ENCODE measurements around the gene NOMO2. TPM values are rescaled to one million over a fixed set of nuclear protein-coding genes. Genes with fewer than 3 reads are reported as not detected.
"Not testable (repeated sequence)": the region's sequence is repeated elsewhere in the genome, so short reads cannot be mapped to it uniquely, and the experiment has no call there.

The NOMO2 gene, protein sequence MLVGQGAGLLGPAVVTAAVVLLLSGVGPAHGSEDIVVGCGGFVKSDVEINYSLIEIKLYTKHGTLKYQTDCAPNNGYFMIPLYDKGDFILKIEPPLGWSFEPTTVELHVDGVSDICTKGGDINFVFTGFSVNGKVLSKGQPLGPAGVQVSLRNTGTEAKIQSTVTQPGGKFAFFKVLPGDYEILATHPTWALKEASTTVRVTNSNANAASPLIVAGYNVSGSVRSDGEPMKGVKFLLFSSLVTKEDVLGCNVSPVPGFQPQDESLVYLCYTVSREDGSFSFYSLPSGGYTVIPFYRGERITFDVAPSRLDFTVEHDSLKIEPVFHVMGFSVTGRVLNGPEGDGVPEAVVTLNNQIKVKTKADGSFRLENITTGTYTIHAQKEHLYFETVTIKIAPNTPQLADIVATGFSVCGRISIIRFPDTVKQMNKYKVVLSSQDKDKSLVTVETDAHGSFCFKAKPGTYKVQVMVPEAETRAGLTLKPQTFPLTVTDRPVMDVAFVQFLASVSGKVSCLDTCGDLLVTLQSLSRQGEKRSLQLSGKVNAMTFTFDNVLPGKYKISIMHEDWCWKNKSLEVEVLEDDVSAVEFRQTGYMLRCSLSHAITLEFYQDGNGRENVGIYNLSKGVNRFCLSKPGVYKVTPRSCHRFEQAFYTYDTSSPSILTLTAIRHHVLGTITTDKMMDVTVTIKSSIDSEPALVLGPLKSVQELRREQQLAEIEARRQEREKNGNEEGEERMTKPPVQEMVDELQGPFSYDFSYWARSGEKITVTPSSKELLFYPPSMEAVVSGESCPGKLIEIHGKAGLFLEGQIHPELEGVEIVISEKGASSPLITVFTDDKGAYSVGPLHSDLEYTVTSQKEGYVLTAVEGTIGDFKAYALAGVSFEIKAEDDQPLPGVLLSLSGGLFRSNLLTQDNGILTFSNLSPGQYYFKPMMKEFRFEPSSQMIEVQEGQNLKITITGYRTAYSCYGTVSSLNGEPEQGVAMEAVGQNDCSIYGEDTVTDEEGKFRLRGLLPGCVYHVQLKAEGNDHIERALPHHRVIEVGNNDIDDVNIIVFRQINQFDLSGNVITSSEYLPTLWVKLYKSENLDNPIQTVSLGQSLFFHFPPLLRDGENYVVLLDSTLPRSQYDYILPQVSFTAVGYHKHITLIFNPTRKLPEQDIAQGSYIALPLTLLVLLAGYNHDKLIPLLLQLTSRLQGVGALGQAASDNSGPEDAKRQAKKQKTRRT
- 100 to 1,000 TPM in 8 of 9 donors, 10 to 100 TPM in 1; 94.2 to 248 (median 170) TPM for total RNA-seq
- 100 to 1,000 TPM; 121 to 146 TPM for polyA plus RNA-seq
- long read RNA-seq, donor 1, full-length matches to known transcripts: 268 of 332 reads
- long read RNA-seq, donor 1, partial matches to known transcripts: 47 of 332 reads
- long read RNA-seq, donor 1, other reads (novel, unspliced or antisense): 17 of 332 reads
- long read RNA-seq, donor 2, full-length matches to known transcripts: 81 of 140 reads
- long read RNA-seq, donor 2, partial matches to known transcripts: 51 of 140 reads
- long read RNA-seq, donor 2, other reads (novel, unspliced or antisense): 8 of 140 reads
- long read RNA-seq, donor 3, full-length matches to known transcripts: 161 of 200 reads
- long read RNA-seq, donor 3, partial matches to known transcripts: 23 of 200 reads
- long read RNA-seq, donor 3, other reads (novel, unspliced or antisense): 16 of 200 reads

GRCh38 chr16:18561727-18562314 lies at the start of gene NOMO2:
NOMO2 (minus strand) TSS chr16:18562097; CDS start chr16:18562040, 57 bp downstream.
- intact Hi-C loops (cut with DNase I): not testable (repeated sequence)
- H3K4me3 ChIP-seq: peak within 1 kb of the TSS; percentile 26 to 68 (median 60)
- DNase-seq: peak; percentile 84 to 96 (median 91)

GRCh38 chr16:18610147-18610803 lies 48.4 kb upstream of the NOMO2 start:
- H3K27me3 ChIP-seq; H3K4me1 ChIP-seq; ATAC-seq; intact Hi-C loops (cut with DNase I); DNase-seq; H3K27ac ChIP-seq; H3K9me3 ChIP-seq; H3K36me3 ChIP-seq; H3K4me3 ChIP-seq: not testable (repeated sequence)
- 66 to 82% (median 78%) methylated on average over 3 of the region's 4 CpGs for WGBS, 4 donors

More at GRCh38 chr16:18561727-18562314, at the start of gene NOMO2:
- 0% methylated on average over 2 to 50 of the region's 66 CpGs; no CpG with 5 or more reads in 1 of the 4 donors for WGBS, 4 donors
- H3K27me3 ChIP-seq, H3K4me1 ChIP-seq, H3K36me3 ChIP-seq, H3K9me3 ChIP-seq: not testable (repeated sequence)
- H3K27ac ChIP-seq: peak within 1 kb of the TSS in 8 of 12 donors; percentile 39 to 80 (median 59)
- peak; percentile 90 to 99 (median 98) for ATAC-seq

DNA sequence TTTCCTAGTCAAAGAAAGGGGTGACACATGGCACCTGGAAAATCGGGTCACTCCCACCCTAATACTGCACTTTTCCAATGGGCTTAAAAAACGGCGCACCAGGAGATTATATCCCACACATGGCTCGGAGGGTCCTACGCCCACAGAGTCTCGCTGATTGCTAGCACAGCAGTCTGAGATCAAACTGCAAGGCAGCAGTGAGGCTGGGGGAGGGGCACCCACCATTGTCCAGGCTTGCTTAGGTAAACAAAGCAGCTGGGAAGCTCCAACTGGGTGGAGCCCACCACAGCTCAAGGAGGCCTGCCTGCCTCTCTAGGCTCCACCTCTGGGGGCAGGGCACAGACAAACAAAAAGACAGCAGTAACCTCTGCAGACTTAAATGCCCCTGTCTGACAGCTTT lies 46.4 kb upstream of the NOMO2 start:
- 77 to 87% (median 85%) methylated on average over 5 to 6 of the region's 6 CpGs for WGBS, 4 donors
- H3K4me3 ChIP-seq; H3K36me3 ChIP-seq; H3K9me3 ChIP-seq; ATAC-seq; H3K27me3 ChIP-seq; intact Hi-C loops (cut with DNase I); H3K27ac ChIP-seq; DNase-seq; H3K4me1 ChIP-seq: not testable (repeated sequence)

- H3K9me3 ChIP-seq; DNase-seq; H3K36me3 ChIP-seq; H3K27me3 ChIP-seq; H3K4me3 ChIP-seq; intact Hi-C loops (cut with DNase I); ATAC-seq; H3K4me1 ChIP-seq; H3K27ac ChIP-seq: not testable (repeated sequence)
- 67% methylated on average over 1 of the region's 4 CpGs; no CpG with 5 or more reads in 3 of the 4 donors for WGBS, 4 donors
These were observed 41.8 kb upstream of the NOMO2 start for GRCh38 chr16:18603572-18604246.

DNA sequence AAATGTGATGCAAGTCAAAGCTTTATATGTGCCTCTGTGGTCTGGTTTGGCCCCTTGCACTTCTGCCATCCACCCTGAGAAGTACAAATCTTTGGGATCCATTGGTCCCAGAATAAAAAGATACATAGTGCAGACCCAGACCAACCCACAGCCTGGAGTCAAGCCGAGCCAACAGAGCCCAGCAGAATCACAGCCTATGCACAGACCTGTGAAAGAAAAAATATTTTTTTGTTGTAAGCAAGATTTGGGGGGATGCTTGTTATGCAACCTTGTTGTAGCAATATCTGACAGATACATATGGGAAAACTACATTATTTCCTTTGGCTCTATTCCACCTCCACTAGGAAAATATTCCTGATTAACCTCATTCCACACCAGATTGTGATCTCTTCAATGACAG lies 36.7 kb upstream of the NOMO2 start:
- H3K4me1 ChIP-seq; H3K36me3 ChIP-seq; ATAC-seq; H3K4me3 ChIP-seq; intact Hi-C loops (cut with DNase I); H3K9me3 ChIP-seq; H3K27ac ChIP-seq; H3K27me3 ChIP-seq; DNase-seq: not testable (repeated sequence)
- WGBS, 4 donors: 94 to 100% (median 96%) methylated on average over 1 of the region's 1 CpG

DNA sequence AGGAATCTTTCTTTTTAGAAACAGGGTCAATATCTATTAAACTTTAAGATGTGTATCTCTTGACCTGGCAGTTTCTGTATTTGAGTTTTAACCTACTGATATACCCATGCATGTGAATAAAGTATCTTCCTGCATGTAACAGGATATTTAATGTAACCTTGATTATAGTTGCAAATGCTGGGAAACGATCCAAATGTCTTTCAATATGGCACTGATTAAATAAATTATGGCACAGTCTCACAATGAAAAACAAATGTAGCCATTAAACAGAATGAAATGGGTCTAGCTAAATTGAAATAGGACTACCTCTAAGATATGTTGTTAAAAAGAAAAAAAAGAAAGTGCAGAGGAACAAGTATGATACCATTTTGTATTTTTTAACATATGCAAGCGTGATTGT lies 35.8 kb upstream of the NOMO2 start:
- H3K4me1 ChIP-seq; H3K4me3 ChIP-seq; H3K27me3 ChIP-seq; H3K9me3 ChIP-seq; intact Hi-C loops (cut with DNase I); H3K27ac ChIP-seq; DNase-seq; ATAC-seq; H3K36me3 ChIP-seq: not testable (repeated sequence)
- WGBS, 4 donors: 59 to 81% (median 75%) methylated on average over 2 of the region's 2 CpGs

- ATAC-seq; H3K9me3 ChIP-seq; H3K36me3 ChIP-seq; DNase-seq; intact Hi-C loops (cut with DNase I); H3K4me3 ChIP-seq; H3K4me1 ChIP-seq; H3K27me3 ChIP-seq; H3K27ac ChIP-seq: not testable (repeated sequence)
- WGBS, 4 donors: 59 to 75% (median 66%) methylated on average over 4 of the region's 4 CpGs
These were observed 35.4 kb upstream of the NOMO2 start for GRCh38 chr16:18597319-18597718.

DNA sequence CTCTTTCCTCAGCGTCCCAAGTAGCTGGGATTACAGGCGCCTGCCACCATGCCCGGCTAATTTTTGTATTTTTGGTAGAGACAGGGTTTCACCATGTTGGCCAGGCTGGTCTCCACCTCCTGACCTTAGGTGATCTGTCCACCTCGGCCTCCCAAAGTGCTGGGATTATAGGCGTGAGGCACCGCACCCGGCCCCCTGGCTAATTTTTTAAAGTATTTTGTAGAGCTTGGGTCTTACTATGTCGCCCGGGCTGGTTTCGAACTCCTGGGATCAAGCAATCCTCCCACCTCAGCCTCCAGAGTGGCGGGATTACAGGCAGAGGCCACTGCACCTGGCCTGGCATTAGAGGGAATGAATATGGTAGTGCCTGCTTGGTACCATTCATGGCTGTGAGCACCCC lies 33.9 kb upstream of the NOMO2 start:
- H3K9me3 ChIP-seq; H3K27ac ChIP-seq; H3K4me3 ChIP-seq; H3K27me3 ChIP-seq; H3K36me3 ChIP-seq; H3K4me1 ChIP-seq; intact Hi-C loops (cut with DNase I); DNase-seq; ATAC-seq: not testable (repeated sequence)
- 90 to 94% (median 92%) methylated on average over 11 of the region's 11 CpGs for whole genome bisulfite sequencing, 4 donors

GRCh38 chr16:18594880-18595279 lies 33.0 kb upstream of the NOMO2 start:
- H3K4me1 ChIP-seq; DNase-seq; H3K4me3 ChIP-seq; H3K27me3 ChIP-seq; ATAC-seq; intact Hi-C loops (cut with DNase I); H3K36me3 ChIP-seq; H3K9me3 ChIP-seq; H3K27ac ChIP-seq: not testable (repeated sequence)
- 69 to 80% (median 73%) methylated on average over 5 of the region's 5 CpGs for WGBS, 4 donors

Measured in heart left ventricle (tissue), 16 donors.